ENCODE measurements around the gene ADAM12. TPM values are rescaled to one million over a fixed set of nuclear protein-coding genes. Genes with fewer than 3 reads are reported as not detected.
"Not testable (repeated sequence)": the region's sequence is repeated elsewhere in the genome, so short reads cannot be mapped to it uniquely, and the experiment has no call there.

ADAM12 gene
- total RNA-seq, 2 experiments from 2014 or later, result 1.2 to 1.5 TPM

DNA sequence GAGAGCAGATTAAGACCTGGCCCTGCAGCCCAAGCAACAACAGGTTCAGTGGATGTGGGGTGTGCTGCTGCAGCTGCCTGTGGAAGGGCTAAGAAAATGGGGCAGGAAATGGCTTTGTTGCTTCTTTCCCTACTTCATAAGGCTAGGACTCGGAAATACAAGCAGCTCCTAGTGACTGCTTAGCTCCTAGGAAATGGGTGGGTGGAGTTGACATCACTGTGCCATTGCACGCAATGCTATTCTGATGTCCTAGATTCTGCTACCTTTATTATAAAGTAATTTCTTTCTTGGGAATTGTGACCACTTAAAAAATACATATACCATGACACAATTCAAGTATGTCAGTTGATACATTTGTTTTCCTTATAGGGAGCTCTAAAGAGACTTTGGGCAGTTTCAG, 336.1 kb downstream of the ADAM12 start:
- Mint-ChIP-seq H3K27ac (no peak overlapping the region), H3K27me3 (peaks cover 11% of the 10 kb centered on the region), H3K36me3 (ENCODE audit: low read depth) (no peaks in the 10 kb centered on the region), H3K4me1 (ENCODE audit: low read depth) (no peaks in the 10 kb centered on the region), H3K4me3 (no peak overlapping the region), H3K9me3 (peaks cover 3% of the 10 kb centered on the region)
- Histone ChIP-seq H3K36me3 (ENCODE audit: insufficient read depth, low read length) (no peaks in the 10 kb centered on the region), H3K27me3 (ENCODE audit: control insufficient read depth in 1 of 2, insufficient read depth in 2 of 2, low read length in 2 of 2) (no peaks in the 10 kb centered on the region), H3K9me3 (ENCODE audit: control insufficient read depth in 1 of 2, insufficient read depth in 1 of 2, low read length in 2 of 2) (no peaks in the 10 kb centered on the region), H3K4me1 (ENCODE audit: insufficient read depth, low read length) (no peaks in the 10 kb centered on the region), H3K27ac (ENCODE audit: low read depth in 1 of 2, low read length in 2 of 2) (no peak overlapping the region), H3K4me3 (ENCODE audit: low read length) (no peak overlapping the region)
- no peak for ATAC-seq (ENCODE audit: poor library complexity)
- POLR2A ChIA-PET, result no interaction called here
- CTCF ChIA-PET, result no interaction called here
- intact Hi-C loops (cut with DNase I, micrococcal nuclease), result no loop called here
- no peak for DNase-seq
- TF ChIP-seq, protein P1, sequence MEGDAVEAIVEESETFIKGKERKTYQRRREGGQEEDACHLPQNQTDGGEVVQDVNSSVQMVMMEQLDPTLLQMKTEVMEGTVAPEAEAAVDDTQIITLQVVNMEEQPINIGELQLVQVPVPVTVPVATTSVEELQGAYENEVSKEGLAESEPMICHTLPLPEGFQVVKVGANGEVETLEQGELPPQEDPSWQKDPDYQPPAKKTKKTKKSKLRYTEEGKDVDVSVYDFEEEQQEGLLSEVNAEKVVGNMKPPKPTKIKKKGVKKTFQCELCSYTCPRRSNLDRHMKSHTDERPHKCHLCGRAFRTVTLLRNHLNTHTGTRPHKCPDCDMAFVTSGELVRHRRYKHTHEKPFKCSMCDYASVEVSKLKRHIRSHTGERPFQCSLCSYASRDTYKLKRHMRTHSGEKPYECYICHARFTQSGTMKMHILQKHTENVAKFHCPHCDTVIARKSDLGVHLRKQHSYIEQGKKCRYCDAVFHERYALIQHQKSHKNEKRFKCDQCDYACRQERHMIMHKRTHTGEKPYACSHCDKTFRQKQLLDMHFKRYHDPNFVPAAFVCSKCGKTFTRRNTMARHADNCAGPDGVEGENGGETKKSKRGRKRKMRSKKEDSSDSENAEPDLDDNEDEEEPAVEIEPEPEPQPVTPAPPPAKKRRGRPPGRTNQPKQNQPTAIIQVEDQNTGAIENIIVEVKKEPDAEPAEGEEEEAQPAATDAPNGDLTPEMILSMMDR (IDR thresholded peaks at IDR 0.05), result no peak

DNA sequence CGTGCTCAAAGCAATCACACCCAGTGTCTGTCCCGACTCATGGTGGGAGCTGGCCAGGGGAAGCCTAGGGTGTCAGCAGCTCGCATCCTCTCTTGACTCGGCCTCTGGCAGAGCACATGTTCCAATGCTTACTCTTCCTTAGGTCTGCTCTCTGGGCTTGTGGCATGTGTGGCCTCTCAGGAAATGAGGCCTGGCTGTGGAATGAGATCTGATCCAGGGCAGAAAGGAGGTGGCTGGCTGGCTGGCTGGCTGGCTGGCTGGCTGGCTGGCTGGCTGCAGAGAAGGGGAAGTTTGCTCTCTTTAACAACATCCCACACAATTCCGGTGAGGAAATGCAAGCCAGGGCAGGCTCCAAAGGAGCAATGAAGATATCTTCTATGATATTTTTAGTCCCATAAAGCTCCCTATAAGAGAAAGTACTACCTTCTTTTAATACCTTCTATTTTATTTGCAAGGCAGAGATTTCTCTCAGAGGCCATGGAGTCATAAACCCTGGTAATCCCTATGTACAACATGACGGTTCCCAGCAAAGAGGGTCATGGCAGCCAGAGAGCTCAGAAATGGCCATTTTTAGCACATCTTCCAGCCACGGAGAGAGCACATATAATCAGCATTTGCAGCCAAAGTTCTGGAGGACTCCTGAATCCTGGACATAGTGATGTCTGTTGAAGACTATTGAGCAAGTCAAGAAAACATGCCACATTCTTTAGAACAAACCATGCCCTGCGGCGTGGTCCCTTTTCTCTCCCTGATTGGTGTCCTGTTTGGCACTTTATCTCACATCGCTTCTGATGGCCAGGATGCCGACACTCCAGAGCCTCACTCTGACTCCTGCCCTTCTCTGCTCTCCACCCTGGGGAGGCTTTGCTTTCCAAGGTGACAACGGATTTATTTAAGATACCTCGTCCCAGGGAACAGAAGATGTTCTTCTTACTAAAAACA, 338.2 kb downstream of the ADAM12 start:
- ChIA-PET CTCF (no interaction called here), POLR2A (no interaction called here)
- H3K4me3 Mint-ChIP-seq, result no peak overlapping the region
- no peak overlapping the region for H3K27ac ChIP-seq (ENCODE audit: low read depth in 1 of 2, low read length in 2 of 2)
- no peaks in the 10 kb centered on the region for H3K9me3 Mint-ChIP-seq
- intact Hi-C loops (cut with DNase I, micrococcal nuclease), result no loop called here
- no peaks in the 10 kb centered on the region for H3K4me1 ChIP-seq (ENCODE audit: insufficient read depth, low read length)
- no peaks in the 10 kb centered on the region for H3K4me1 Mint-ChIP-seq (ENCODE audit: low read depth)
- no peaks in the 10 kb centered on the region for H3K9me3 ChIP-seq (ENCODE audit: control insufficient read depth in 1 of 2, insufficient read depth in 1 of 2, low read length in 2 of 2)
- H3K36me3 Mint-ChIP-seq (ENCODE audit: low read depth), result no peaks in the 10 kb centered on the region
- H3K27me3 ChIP-seq (ENCODE audit: control insufficient read depth in 1 of 2, insufficient read depth in 2 of 2, low read length in 2 of 2), result no peaks in the 10 kb centered on the region
- no peaks in the 10 kb centered on the region for H3K36me3 ChIP-seq (ENCODE audit: insufficient read depth, low read length)
- no peak overlapping the region for H3K4me3 ChIP-seq (ENCODE audit: low read length)
- H3K27ac Mint-ChIP-seq, result no peak overlapping the region
- ATAC-seq (ENCODE audit: poor library complexity) (no peak), DNase-seq (no peak)
- peaks cover 11% of the 10 kb centered on the region for H3K27me3 Mint-ChIP-seq
- TF ChIP-seq, protein P1 (IDR thresholded peaks at IDR 0.05), result no peak

DNA sequence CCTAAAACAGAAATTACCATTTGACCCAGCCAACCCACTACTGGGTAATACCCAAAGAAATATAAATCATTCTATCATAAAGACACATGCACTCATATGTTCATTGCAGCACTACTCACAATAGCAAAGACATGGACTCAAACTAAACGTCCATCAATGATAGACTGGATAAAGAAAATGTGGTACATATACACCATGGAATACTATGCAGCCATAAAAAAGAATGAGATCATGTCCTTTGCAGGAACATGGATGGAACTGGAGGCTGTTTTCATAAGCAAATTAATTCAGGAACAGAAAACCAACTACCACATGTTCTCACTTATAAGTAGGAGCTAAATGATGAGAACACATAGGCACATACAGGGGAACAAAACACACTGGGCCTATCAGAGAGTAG, 340.5 kb downstream of the ADAM12 start:
- H3K27ac ChIP-seq (ENCODE audit: low read depth in 1 of 2, low read length in 2 of 2); H3K36me3 ChIP-seq (ENCODE audit: insufficient read depth, low read length); CTCF ChIA-PET; H3K9me3 Mint-ChIP-seq; H3K36me3 Mint-ChIP-seq (ENCODE audit: low read depth); POLR2A ChIA-PET; H3K4me3 Mint-ChIP-seq; H3K4me3 ChIP-seq (ENCODE audit: low read length); H3K4me1 ChIP-seq (ENCODE audit: insufficient read depth, low read length); DNase-seq; H3K4me1 Mint-ChIP-seq (ENCODE audit: low read depth); ATAC-seq (ENCODE audit: poor library complexity); H3K27ac Mint-ChIP-seq; intact Hi-C loops (cut with DNase I, micrococcal nuclease); H3K27me3 ChIP-seq (ENCODE audit: control insufficient read depth in 1 of 2, insufficient read depth in 2 of 2, low read length in 2 of 2); H3K9me3 ChIP-seq (ENCODE audit: control insufficient read depth in 1 of 2, insufficient read depth in 1 of 2, low read length in 2 of 2): not testable (repeated sequence)
- H3K27me3 Mint-ChIP-seq, result peaks cover 11% of the 10 kb centered on the region

Measured in CD4-positive, alpha-beta T cell (primary cell).